GM13977 (cell line): ENCODE measurements around the gene SCD.

Experiments
- DNase-seq: peaks from one replicate; pipeline ENCODE4 v3.0.0; 2012; ENCODE audit warnings: low spot score
- in situ Hi-C: fragments of 300-500 bp; cut with MboI; formaldehyde crosslinking; loops from one replicate; pipeline ENCODE4 v1.12.0; 2022; ENCODE audit warnings: low sequenced_read_pairs, low pct_unique_long_range_greater_than_20kb, mixed read lengths, inconsistent platforms; ENCODE audit not compliant: unreplicated experiment
- TF ChIP-seq, protein P1 (sequence below): IDR thresholded peaks from 2 replicates; pipeline ENCODE4 v1.5.1; 2012; ENCODE audit warnings: mild to moderate bottlenecking, control low read depth; ENCODE audit not compliant: insufficient read depth; ENCODE audit errors: extremely low read depth, missing control alignments

The SCD gene

DNA sequence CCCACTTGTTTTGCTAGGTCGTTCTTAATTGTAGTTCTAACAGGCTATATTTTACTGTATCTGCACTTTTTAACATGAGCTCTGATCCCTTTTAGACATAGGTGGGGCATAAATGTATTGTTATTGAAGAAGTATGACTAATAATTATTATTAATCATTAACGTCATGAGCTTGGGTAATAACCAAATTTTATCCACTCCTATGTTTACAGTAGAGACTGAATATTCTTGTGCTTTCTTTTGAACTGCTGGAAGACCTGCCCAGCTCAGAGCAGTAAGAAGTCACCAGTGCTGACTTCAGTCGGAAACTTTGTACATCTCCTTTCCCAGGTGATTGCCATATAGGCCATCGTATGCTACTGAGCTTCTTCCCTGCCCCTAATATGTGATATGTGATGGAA, 35.7 kb upstream of the SCD start:
- DNase-seq: no peak
- TF ChIP-seq, protein P1, sequence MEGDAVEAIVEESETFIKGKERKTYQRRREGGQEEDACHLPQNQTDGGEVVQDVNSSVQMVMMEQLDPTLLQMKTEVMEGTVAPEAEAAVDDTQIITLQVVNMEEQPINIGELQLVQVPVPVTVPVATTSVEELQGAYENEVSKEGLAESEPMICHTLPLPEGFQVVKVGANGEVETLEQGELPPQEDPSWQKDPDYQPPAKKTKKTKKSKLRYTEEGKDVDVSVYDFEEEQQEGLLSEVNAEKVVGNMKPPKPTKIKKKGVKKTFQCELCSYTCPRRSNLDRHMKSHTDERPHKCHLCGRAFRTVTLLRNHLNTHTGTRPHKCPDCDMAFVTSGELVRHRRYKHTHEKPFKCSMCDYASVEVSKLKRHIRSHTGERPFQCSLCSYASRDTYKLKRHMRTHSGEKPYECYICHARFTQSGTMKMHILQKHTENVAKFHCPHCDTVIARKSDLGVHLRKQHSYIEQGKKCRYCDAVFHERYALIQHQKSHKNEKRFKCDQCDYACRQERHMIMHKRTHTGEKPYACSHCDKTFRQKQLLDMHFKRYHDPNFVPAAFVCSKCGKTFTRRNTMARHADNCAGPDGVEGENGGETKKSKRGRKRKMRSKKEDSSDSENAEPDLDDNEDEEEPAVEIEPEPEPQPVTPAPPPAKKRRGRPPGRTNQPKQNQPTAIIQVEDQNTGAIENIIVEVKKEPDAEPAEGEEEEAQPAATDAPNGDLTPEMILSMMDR: no peak
- in situ Hi-C loops: no loop called here

DNA sequence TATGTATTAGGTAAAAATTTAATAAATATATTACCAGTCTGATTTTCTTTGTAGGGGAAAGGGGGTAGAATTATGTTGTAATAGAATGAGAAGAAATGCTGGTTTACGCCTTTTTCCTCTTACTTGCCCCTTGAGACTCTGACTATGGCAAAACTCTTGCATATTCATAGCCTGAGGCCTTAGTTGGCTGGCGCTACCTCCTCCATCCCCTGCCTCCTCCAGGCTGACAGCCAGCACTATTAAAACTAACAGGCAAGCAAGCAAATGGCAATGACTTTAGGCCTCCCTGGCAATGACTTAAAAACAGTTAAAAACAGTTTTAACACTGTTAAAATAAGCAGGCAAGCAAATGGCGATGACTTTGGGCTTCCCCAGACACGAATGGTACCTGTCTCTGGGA, 31.4 kb upstream of the SCD start:
- TF ChIP-seq, protein P1: no peak
- DNase-seq: no peak
- in situ Hi-C loops: no loop called here

DNA sequence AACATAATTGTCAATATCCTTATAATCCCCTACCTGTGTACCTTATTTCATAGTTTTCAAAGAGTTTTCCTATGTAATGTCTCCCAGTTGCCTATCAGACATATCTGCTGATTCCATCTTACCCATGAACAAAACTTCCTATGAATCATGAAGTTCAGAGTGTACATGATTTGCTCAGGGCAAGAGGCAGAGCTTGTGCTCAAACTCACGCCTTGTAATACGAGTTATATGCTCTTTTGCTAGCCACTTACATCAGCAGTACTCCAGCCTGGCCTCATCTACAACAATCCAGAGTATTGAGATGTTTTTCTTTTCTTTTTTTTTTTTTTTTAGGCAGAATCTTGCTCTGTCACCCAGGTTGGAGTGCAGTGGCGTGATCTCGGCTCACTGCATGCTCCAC, 28.8 kb upstream of the SCD start:
- TF ChIP-seq, protein P1: no peak
- in situ Hi-C loops: no loop called here
- DNase-seq: no peak

DNA sequence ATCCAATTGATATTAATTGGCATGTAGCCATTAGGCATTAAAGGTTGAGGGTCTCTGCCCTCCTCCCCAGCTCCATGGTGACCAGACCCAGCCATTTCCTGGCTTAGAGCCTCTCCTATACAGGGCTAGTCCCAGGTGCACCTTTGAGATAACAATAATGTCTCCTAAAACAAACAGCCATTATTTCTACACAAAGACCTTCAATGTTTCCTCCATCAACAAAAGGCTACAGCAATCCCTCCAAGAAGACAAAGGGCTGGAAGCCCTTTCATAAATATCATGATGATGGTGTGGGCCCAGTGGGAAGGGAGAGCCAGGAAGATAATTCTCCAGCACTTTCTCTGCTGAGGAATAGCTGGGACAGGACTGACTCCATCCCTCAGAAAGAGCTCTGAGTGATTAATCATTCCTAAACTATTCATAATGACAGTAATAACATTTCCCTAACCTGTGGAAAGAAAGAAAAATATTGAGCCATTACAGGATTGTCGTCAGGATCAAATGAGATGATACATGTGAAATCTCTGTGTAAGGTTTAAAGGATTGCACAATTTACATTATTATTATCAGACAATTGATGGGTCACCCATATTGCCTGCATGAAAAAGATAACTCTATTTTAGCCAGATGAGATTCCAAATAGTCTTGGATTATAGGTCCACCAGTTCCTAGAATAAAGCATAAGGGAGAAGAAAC, 27.2 kb upstream of the SCD start:
- in situ Hi-C loops: no loop called here
- no peak for DNase-seq
- TF ChIP-seq, protein P1: no peak

DNA sequence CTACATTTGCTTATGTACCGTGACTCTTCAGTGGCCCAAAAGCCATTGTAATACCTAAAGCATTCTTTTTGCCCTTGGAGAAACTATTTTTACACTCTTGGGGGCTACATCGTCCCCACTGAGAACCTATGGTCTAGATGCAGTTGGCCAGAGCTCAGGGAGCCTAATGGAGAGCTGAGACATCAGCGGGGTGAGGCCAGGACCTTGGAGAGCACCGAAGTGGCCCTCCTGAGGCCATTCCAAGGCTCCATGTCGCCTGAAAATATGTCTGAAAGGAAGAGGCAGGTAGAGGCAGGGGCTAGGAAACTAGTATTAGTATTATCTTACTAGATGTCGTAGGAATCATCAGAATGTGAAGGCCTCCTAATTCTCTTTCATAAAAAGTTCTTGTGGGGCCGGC, 21.9 kb upstream of the SCD start:
- TF ChIP-seq, protein P1: no peak
- in situ Hi-C loops: no loop called here

DNA sequence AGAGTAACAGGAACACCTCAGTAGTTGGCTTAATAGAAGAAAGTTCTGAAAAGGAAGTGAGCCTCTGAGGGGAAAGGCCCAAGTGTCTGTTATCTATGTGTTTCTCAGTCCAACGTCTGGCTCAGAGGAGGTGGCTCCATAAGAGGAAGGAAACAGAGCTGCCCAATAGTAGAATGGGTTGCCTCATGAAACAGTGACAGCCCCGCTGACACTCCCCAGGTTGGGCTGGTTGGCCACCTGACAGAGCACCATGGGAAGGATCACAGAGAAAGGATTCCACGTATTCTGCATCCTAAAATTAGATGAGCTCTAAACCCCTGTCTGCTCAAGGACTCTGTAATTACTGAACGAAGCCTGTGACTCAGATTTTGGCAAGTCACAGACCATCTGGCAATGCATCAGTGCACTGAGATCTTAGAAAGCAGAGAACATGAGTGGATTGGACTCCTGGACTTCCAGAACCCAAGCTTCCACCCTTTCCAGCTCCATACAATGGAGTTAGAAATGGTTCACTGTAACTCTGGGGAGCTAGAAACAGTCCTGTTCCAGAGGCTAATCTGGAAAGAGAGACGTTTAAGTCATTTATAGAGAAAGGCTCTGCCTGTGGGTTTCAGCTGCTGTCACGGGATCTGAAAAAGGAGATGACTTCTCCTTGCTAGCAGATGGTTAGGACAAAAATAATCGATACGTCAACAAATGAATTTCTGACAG, 19.9 kb upstream of the SCD start:
- TF ChIP-seq, protein P1: no peak
- DNase-seq: peak; percentile 83
- in situ Hi-C loops: no loop called here

More for the DNA sequence above, 21.9 kb upstream of the SCD start:
- DNase-seq: no peak

DNA sequence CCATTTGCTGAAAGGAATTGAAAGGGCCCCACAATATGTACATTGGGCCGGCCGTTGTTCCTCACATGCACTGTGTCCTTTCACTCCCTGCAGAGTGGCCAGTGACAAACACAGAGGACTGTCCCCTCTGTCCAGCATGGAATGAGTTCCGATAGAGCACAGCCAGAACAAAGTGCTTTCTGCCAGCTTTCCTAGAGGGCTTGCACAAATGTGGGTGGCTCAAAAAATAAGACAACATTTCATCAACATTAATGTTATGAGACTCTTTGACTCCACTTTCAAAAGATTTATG, 19.4 kb upstream of the SCD start:
- in situ Hi-C loops: no loop called here
- TF ChIP-seq, protein P1: no peak
- DNase-seq: no peak
